NCI-H1694 treated with DMSO at 0.1 percent for 48 hours (cell line): Measurements from ENCODE around the gene USP24.

ENCODE experiments used
- DNase-seq: peaks from one replicate; lab custom pipeline; 2025; lab: John Stamatoyannopoulos, UW

Gene USP24

GRCh38 chr1:55067914-55068313 lies 147.2 kb downstream of the USP24 start:
- no peak for DNase-seq

GRCh38 chr1:55067022-55067778 lies 148.0 kb downstream of the USP24 start:
- peak; percentile 95 for DNase-seq

- peak; percentile 64 for DNase-seq
Observed at GRCh38 chr1:55065648-55066047, 149.5 kb downstream of the USP24 start.

DNA sequence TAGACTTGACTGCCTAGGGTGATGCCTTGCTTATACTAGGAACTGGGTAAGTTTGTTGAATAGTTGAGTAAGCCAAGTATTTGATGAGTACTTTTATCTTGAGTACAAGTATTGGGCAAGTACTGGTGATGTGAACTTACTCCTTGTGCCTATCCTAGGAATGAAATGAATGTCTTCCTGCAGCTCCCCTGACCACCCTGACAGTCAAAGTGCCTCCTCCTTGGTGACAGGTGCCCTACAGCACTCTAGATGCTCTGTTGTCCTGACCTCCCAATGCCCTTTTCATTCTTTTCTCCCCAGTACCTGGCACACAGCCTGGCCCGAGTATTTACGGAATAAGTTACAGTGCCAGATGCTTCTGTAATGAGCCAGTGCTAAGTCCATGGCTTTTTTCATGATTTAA lies 150.3 kb downstream of the USP24 start:
- peak; percentile 73 for DNase-seq

GRCh38 chr1:55064071-55064581 lies 151.0 kb downstream of the USP24 start:
- DNase-seq, result peak; percentile 83

DNA sequence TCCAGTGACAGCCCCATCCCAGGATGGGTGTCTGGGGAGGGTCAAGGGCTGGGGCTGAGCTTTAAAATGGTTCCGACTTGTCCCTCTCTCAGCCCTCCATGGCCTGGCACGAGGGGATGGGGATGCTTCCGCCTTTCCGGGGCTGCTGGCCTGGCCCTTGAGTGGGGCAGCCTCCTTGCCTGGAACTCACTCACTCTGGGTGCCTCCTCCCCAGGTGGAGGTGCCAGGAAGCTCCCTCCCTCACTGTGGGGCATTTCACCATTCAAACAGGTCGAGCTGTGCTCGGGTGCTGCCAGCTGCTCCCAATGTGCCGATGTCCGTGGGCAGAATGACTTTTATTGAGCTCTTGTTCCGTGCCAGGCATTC lies 151.6 kb downstream of the USP24 start:
- DNase-seq, result no peak

DNA sequence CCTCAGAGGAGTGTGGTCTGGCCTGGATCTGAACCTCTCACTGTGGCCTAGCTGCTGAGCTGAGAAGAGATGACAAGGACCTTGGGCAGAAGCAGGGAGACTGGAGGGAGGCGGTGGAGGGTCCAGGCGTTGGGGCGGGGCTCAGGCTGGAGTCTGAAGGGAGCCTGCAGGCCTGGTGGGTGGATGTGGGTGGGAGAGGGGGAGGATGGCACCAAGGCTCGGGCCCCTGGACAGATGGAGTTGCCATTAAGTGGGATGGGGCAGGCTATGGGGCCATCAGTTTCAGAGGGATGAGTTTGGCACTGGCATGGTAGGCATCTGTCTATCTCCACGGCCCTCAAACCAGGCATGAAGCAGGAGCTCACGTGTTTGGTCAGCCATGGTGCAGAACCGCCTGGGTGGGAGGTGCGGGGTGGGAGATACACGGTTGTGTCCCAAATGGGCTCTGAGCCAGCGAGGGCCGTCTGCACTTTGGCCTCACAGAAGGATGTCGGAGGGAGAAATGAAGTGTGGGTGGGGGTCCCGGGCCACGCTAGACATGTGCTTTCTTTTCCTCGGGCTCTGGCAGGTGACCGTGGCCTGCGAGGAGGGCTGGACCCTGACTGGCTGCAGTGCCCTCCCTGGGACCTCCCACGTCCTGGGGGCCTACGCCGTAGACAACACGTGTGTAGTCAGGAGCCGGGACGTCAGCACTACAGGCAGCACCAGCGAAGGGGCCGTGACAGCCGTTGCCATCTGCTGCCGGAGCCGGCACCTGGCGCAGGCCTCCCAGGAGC lies 152.2 kb downstream of the USP24 start:
- peak; percentile 79 for DNase-seq

DNA sequence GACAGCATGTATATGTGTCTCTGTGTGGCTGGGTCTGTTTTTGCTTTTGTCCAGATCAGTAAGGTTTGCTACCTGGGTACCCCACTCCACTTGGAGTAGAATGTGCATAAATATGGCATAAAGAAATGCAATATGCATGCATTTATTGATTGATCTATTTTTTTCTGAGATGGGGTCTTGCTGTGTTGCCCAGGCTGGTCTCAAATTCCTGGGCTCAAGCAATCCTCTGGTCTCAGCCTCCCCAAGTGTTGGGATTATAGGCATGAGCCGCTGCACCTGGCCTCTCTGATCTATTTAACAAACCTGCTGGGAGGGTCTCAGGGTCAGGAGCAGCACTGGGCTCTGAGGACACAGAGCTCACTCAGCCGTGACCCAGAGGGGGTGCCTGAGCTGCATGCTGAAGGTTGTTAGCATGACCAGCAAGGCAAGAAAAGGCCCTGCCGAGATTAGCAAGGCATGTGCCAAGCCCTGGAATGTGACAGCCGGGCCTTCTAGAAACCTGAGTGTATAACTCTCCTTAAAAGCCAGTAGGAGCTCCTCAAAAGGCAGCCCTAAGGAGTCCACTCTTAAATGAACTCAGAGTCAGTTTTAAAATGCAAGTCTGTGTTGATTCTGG lies 153.3 kb downstream of the USP24 start:
- DNase-seq, result no peak

- DNase-seq, result no peak
Observed at GRCh38 chr1:55061000-55061705, 154.0 kb downstream of the USP24 start.

GRCh38 chr1:55060133-55060999 lies 154.8 kb downstream of the USP24 start:
- peak; percentile 43 for DNase-seq

- no peak for DNase-seq
Observed at GRCh38 chr1:55059302-55060132, 155.6 kb downstream of the USP24 start.

GRCh38 chr1:55057956-55058298 lies 157.2 kb downstream of the USP24 start:
- DNase-seq, result no peak

- DNase-seq, result no peak
Observed at GRCh38 chr1:55057270-55057955, 157.8 kb downstream of the USP24 start.

GRCh38 chr1:55056632-55056992 lies 158.6 kb downstream of the USP24 start:
- DNase-seq, result no peak

- DNase-seq, result no peak
Observed at GRCh38 chr1:55055951-55056631, 159.1 kb downstream of the USP24 start.

GRCh38 chr1:55055084-55055882 lies 159.9 kb downstream of the USP24 start:
- DNase-seq, result no peak

GRCh38 chr1:55054396-55054795 lies 160.8 kb downstream of the USP24 start:
- DNase-seq, result no peak

DNA sequence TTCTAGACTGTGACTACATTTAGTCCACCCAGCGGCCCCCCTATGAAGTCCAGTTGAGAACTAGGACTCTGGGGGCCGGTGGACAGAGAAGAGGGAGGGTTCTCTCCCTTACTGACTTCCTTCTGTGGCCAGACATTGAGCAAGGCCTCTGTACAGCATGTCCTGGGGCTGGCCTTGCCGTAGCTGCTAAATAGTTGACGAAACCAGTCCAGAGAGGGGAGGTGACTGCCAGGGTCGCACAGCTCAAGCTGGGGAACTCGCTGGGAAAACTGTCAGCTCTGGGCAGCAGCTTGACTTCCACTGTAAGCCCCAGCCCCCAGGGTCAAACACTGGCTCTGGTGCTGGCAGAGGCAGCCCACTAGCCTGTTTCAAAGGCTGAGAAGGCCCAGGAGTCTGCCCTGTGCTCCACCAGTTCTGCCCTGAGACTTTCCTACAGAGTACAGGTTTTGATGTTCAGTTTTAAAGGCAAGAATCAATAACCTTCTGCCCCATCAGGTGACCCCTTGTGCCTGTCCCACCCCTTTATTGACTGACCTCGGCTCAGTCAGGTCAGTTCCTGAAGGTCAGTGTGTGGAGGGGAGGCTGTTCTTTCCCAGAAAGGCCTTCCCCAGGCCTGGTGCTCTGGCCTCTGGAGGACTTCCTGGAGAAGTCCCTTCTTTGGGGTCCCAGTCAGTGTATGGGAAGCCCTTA lies 161.8 kb downstream of the USP24 start:
- no peak for DNase-seq
